MM.1S (cell line): ENCODE measurements around the gene CLSTN1.

Source experiments
- CTCF ChIP-seq: fragments of 300-600 bp; sonication (generic); IDR thresholded peaks from 2 replicates; pipeline ENCODE4 v1.5.1; 2016; ENCODE audit warnings: antibody characterized with exemption, low read length, mixed read lengths
- EZH2 ChIP-seq: fragments of 300-600 bp; sonication (generic); optimal IDR thresholded peaks from 2 replicates; pipeline ENCODE3; 2017; ENCODE audit warnings: low read depth, mild to moderate bottlenecking, antibody characterized with exemption, low read length, mixed read lengths
- EZH2phosphoT487 ChIP-seq: fragments of 300-600 bp; sonication (generic); IDR thresholded peaks from 2 replicates; pipeline ENCODE4 v1.6.1; 2018; ENCODE audit warnings: antibody characterized with exemption, low read length

- TF ChIP-seq CTCF (no peak), EZH2phosphoT487 (no peak), EZH2 (no peak)
These were observed 56.9 kb downstream of the CLSTN1 start for GRCh38 chr1:9766759-9767442.
